Stimulated activated CD4-positive, alpha-beta T cell treated with anti-CD3 and anti-CD28 coated beads, TNF-alpha, amount 100 ng/mL, for 4 hours (primary cell): ENCODE data around the gene CCDC157.

Source experiments
- DNase-seq, 3 experiments: peaks; one replicate each; pipeline ENCODE4 v3.0.0-alpha.2; 2020; ENCODE audit warnings: low read depth in 3 of 3

CCDC157 gene

GRCh38 chr22:30356449-30357235, at the start of gene CCDC157, which contains the start of gene SF3A1:
TSS of gene CCDC157 (plus strand) at chr22:30357007. CDS start at chr22:30366001, 8,994 bp downstream.
TSS of gene SF3A1 (minus strand) at chr22:30356894. CDS start at chr22:30356792, 102 bp downstream.
- peak; percentile 60 to 76 (median 66) for DNase-seq

- DNase-seq, result no peak
Observed at GRCh38 chr22:30307041-30307574, 49.7 kb upstream of the CCDC157 start.

GRCh38 chr22:30308093-30308492, 48.7 kb upstream of the CCDC157 start:
- DNase-seq, result no peak

- DNase-seq, result no peak
Observed at GRCh38 chr22:30308518-30309230, 48.1 kb upstream of the CCDC157 start.

- DNase-seq, result no peak
Observed at GRCh38 chr22:30309951-30310741, 46.7 kb upstream of the CCDC157 start.

GRCh38 chr22:30310881-30311771, 45.7 kb upstream of the CCDC157 start:
- no peak for DNase-seq

- no peak for DNase-seq
Observed at GRCh38 chr22:30312053-30312452, 44.8 kb upstream of the CCDC157 start.

GRCh38 chr22:30313527-30314363, 43.1 kb upstream of the CCDC157 start:
- no peak for DNase-seq

- peak in 2 of 3 experiments; percentile 22 to 32 for DNase-seq
Observed at GRCh38 chr22:30314915-30315314, 41.9 kb upstream of the CCDC157 start.

- DNase-seq, result no peak
Observed at GRCh38 chr22:30315962-30316576, 40.7 kb upstream of the CCDC157 start.

GRCh38 chr22:30317778-30318177, 39.0 kb upstream of the CCDC157 start:
- no peak for DNase-seq

GRCh38 chr22:30318799-30319419, 37.9 kb upstream of the CCDC157 start:
- no peak for DNase-seq

- DNase-seq, result no peak
Observed at GRCh38 chr22:30320021-30320556, 36.7 kb upstream of the CCDC157 start.

- no peak for DNase-seq
Observed at GRCh38 chr22:30321461-30321860, 35.3 kb upstream of the CCDC157 start.

GRCh38 chr22:30323246-30323645, 33.6 kb upstream of the CCDC157 start:
- DNase-seq, result no peak

GRCh38 chr22:30324014-30324730, 32.6 kb upstream of the CCDC157 start:
- no peak for DNase-seq

- DNase-seq, result no peak
Observed at GRCh38 chr22:30325065-30325720, 31.6 kb upstream of the CCDC157 start.
